KMS-11 (cell line): ENCODE results near the gene SUSD3.
"Not testable (repeated sequence)": the region's sequence is repeated elsewhere in the genome, so short reads cannot be mapped to it uniquely, and the experiment has no call there.

ENCODE experiments used
- H2AFZ ChIP-seq: fragments of 200-600 bp; sonication (generic); 2 replicates; pipeline ENCODE4 v1.6.1; 2016; ENCODE audit warnings: antibody characterized with exemption, mixed run types, low read depth
- H3K27ac ChIP-seq: fragments of 200-600 bp; sonication (generic); 2 replicates; pipeline ENCODE4 v1.6.1; 2016; ENCODE audit warnings: mild to moderate bottlenecking, mixed run types
- H3K27me3 ChIP-seq: fragments of 200-600 bp; sonication (generic); 2 replicates; pipeline ENCODE4 v1.6.1; 2017; ENCODE audit warnings: mild to moderate bottlenecking, low read depth, mixed run types, moderate library complexity; ENCODE audit not compliant: insufficient read depth
- H3K36me3 ChIP-seq: fragments of 200-600 bp; sonication (generic); 2 replicates; pipeline ENCODE4 v1.6.1; 2017; ENCODE audit warnings: mild to moderate bottlenecking, mixed run types; ENCODE audit not compliant: insufficient read depth
- H3K4me1 ChIP-seq: fragments of 200-600 bp; sonication (generic); 2 replicates; pipeline ENCODE4 v1.6.1; 2016; ENCODE audit warnings: mild to moderate bottlenecking, low read depth, mixed run types; ENCODE audit not compliant: poor library complexity, severe bottlenecking
- H3K4me2 ChIP-seq: fragments of 200-600 bp; sonication (generic); 2 replicates; pipeline ENCODE4 v1.7.0; 2016; ENCODE audit warnings: mild to moderate bottlenecking, mixed run types
- H3K4me3 ChIP-seq: fragments of 200-600 bp; sonication (generic); IDR thresholded peaks from 2 replicates; pipeline ENCODE4 v1.6.1; 2017; ENCODE audit warnings: low read depth, low read length, mixed read lengths; ENCODE audit not compliant: insufficient read depth
- H3K79me2 ChIP-seq: fragments of 200-600 bp; sonication (generic); 2 replicates; pipeline ENCODE4 v1.6.1; 2016; ENCODE audit warnings: low read depth, mixed run types; ENCODE audit not compliant: insufficient read depth
- H3K9ac ChIP-seq: fragments of 200-600 bp; sonication (generic); 2 replicates; pipeline ENCODE4 v1.6.1; 2016; ENCODE audit warnings: mild to moderate bottlenecking, mixed run types
- H4K20me1 ChIP-seq: fragments of 200-600 bp; sonication (generic); 2 replicates; pipeline ENCODE4 v1.6.1; 2016; ENCODE audit warnings: mild to moderate bottlenecking, mixed run types; ENCODE audit not compliant: insufficient read depth
- CTCF ChIP-seq: fragments of 200-600 bp; sonication (generic); conservative IDR thresholded peaks from 2 replicates; pipeline ENCODE4 v1.6.1; 2017; ENCODE audit warnings: low read depth, mild to moderate bottlenecking, antibody characterized with exemption, low read length, moderate library complexity, mixed read lengths

Gene SUSD3

GRCh38 chr9:93097511-93098201 is 39.2 kb downstream of the SUSD3 start:
- H2AFZ ChIP-seq: no peak overlapping the region
- no peak for TF ChIP-seq CTCF
- peaks cover 33% of the 10 kb centered on the region for H3K4me1 ChIP-seq
- H3K4me2 ChIP-seq: peak overlapping the region; percentile 80; the same call in 1 of the 2 replicates
- no peaks in the 10 kb centered on the region for H3K27me3 ChIP-seq
- no peak overlapping the region for H3K9ac ChIP-seq
- no peak overlapping the region for H3K27ac ChIP-seq
- H3K36me3 ChIP-seq: no peaks in the 10 kb centered on the region
- no peaks in the 10 kb centered on the region for H3K79me2 ChIP-seq
- no peaks in the 10 kb centered on the region for H4K20me1 ChIP-seq
- no peak overlapping the region for H3K4me3 ChIP-seq

- no peak for TF ChIP-seq CTCF
- Histone ChIP-seq H2AFZ (no peak overlapping the region), H3K9ac (no peak overlapping the region), H3K27ac (no peak overlapping the region), H3K4me1 (peaks cover 29% of the 10 kb centered on the region), H3K4me3 (no peak overlapping the region), H3K79me2 (no peaks in the 10 kb centered on the region), H3K36me3 (no peaks in the 10 kb centered on the region), H4K20me1 (no peaks in the 10 kb centered on the region), H3K4me2 (no peak overlapping the region), H3K27me3 (no peaks in the 10 kb centered on the region)
These were observed 39.9 kb downstream of the SUSD3 start for GRCh38 chr9:93098236-93098946.

GRCh38 chr9:93099551-93100275 is 41.2 kb downstream of the SUSD3 start:
- TF ChIP-seq CTCF: no peak
- Histone ChIP-seq H3K36me3 (no peaks in the 10 kb centered on the region), H3K4me2 (no peak overlapping the region), H4K20me1 (no peaks in the 10 kb centered on the region), H2AFZ (no peak overlapping the region), H3K9ac (no peak overlapping the region), H3K4me1 (peaks cover 16% of the 10 kb centered on the region), H3K4me3 (no peak overlapping the region), H3K27ac (no peak overlapping the region), H3K79me2 (no peaks in the 10 kb centered on the region), H3K27me3 (no peaks in the 10 kb centered on the region)

GRCh38 chr9:93100276-93100636 is 41.8 kb downstream of the SUSD3 start:
- H3K9ac ChIP-seq: no peak overlapping the region
- H3K27me3 ChIP-seq: no peaks in the 10 kb centered on the region
- H3K79me2 ChIP-seq: no peaks in the 10 kb centered on the region
- H3K4me2 ChIP-seq: no peak overlapping the region
- H3K4me1 ChIP-seq: peaks cover 10% of the 10 kb centered on the region
- no peaks in the 10 kb centered on the region for H4K20me1 ChIP-seq
- H3K27ac ChIP-seq: no peak overlapping the region
- no peak overlapping the region for H3K4me3 ChIP-seq
- H2AFZ ChIP-seq: no peak overlapping the region
- H3K36me3 ChIP-seq: no peaks in the 10 kb centered on the region
- TF ChIP-seq CTCF: no peak

GRCh38 chr9:93101086-93101485 is 42.6 kb downstream of the SUSD3 start:
- not testable (repeated sequence) for H3K36me3 ChIP-seq, H3K4me2 ChIP-seq, H3K4me1 ChIP-seq, H4K20me1 ChIP-seq, H3K4me3 ChIP-seq, H3K79me2 ChIP-seq, H3K9ac ChIP-seq, H3K27ac ChIP-seq, H2AFZ ChIP-seq, H3K27me3 ChIP-seq
